ENCODE data around the gene CRHR1. TPM values are rescaled to one million over a fixed set of nuclear protein-coding genes. Genes with fewer than 3 reads are reported as not detected.

The CRHR1 gene
- total RNA-seq, 1 experiment from 2014 or later = 0.15 TPM

DNA sequence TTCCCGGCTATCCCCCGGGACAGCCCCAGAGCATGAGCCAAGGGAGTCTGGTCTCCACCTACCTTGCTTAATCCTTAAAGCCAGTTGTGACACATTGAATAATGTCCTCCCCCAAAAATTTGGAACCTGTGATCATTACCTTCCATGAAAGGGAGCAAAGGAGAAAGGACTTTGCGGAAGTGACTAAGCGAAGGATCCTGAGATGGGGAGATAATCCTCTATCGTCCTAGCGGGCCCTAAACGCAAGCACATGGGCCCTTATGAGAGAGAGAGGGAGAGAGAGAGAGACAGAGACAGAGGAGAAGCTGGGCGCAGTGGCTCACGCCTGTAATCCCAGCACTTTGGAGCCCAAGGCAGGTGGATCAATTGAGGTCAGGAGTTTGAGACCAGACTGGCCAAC is 70.1 kb downstream of the CRHR1 start:
- no peaks in the 10 kb centered on the region for H3K4me1 ChIP-seq (ENCODE audit: control insufficient read depth, insufficient read depth, low read length)
- ChIA-PET CTCF (interaction anchor here (0.6 kb wide), 1 partner anchor 66 kb away, joined by 3 read pairs; no protein-coding TSS in a partner anchor), POLR2A (no interaction called here)
- TF ChIP-seq SIN3A (IDR thresholded peaks at IDR 0.05; ENCODE audit: borderline replicate concordance, insufficient read depth, low read depth, low read length) = no peak
- TF ChIP-seq CTCF (IDR thresholded peaks at IDR 0.05) = no peak
- no peak for TF ChIP-seq POLR2AphosphoS5 (IDR thresholded peaks at IDR 0.05; ENCODE audit: low read depth, low read length)
- no peak for TF ChIP-seq TCF7L2 (IDR thresholded peaks at IDR 0.05; ENCODE audit: low read depth, low read length)
- TF ChIP-seq, protein P1, sequence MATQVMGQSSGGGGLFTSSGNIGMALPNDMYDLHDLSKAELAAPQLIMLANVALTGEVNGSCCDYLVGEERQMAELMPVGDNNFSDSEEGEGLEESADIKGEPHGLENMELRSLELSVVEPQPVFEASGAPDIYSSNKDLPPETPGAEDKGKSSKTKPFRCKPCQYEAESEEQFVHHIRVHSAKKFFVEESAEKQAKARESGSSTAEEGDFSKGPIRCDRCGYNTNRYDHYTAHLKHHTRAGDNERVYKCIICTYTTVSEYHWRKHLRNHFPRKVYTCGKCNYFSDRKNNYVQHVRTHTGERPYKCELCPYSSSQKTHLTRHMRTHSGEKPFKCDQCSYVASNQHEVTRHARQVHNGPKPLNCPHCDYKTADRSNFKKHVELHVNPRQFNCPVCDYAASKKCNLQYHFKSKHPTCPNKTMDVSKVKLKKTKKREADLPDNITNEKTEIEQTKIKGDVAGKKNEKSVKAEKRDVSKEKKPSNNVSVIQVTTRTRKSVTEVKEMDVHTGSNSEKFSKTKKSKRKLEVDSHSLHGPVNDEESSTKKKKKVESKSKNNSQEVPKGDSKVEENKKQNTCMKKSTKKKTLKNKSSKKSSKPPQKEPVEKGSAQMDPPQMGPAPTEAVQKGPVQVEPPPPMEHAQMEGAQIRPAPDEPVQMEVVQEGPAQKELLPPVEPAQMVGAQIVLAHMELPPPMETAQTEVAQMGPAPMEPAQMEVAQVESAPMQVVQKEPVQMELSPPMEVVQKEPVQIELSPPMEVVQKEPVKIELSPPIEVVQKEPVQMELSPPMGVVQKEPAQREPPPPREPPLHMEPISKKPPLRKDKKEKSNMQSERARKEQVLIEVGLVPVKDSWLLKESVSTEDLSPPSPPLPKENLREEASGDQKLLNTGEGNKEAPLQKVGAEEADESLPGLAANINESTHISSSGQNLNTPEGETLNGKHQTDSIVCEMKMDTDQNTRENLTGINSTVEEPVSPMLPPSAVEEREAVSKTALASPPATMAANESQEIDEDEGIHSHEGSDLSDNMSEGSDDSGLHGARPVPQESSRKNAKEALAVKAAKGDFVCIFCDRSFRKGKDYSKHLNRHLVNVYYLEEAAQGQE (IDR thresholded peaks at IDR 0.05; ENCODE audit: insufficient read depth in 1 of 2, low read depth in 2 of 2, low read length in 1 of 2) = no peak
- no peaks in the 10 kb centered on the region for H3K27me3 ChIP-seq (ENCODE audit: control insufficient read depth, insufficient read depth, low read length)
- intact Hi-C loops (cut with micrococcal nuclease; ENCODE audit: unreplicated experiment) = no loop called here
- H3K27ac ChIP-seq (ENCODE audit: low read length) = no peak overlapping the region
- no peak for ATAC-seq
- no peaks in the 10 kb centered on the region for H3K36me3 ChIP-seq (ENCODE audit: control insufficient read depth, insufficient read depth, low read length)
- no TSS peak for BruUV-seq (replicated peaks)
- no peak for DNase-seq (ENCODE audit: low read depth, low spot score)
- H3K4me3 ChIP-seq (ENCODE audit: low read depth in 2 of 2, low read length in 2 of 2) = no peak overlapping the region
- no peaks in the 10 kb centered on the region for H3K9me3 ChIP-seq (ENCODE audit: control insufficient read depth, insufficient read depth, low read depth, low read length)
- in situ Hi-C loops (cut with HindIII; ENCODE audit: low pct_unique_long_range_greater_than_20kb, low sequenced_read_pairs) = no loop called here

DNA sequence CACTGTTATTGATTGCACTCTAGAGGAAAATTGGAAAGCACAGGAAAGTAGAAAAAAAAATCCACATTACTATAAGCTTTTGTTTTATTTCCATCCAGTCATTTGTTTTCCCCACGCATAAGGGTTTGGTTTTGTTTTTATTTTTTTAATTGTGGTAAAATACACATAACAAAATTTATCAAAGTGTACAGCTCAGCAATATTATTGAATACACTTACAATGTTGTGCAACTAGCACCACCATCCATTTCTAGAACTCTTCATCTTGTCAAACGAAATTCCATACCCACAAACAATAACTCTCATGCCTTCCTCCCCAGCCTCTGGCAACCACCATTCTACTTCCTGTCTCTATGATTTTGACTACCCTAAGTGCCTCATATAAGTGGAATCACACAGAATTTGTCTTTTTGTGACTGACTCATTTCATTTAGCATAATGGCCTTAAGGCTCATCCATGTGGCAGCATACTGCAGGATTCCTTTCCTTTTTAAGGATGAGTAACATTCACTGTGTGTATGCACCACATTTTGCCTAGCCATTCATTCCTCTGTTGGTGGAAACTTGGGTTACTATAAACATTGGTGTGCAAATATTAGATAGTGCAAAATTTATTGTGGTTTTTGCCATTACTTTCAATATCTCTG is 71.7 kb downstream of the CRHR1 start:
- ATAC-seq (no peak), DNase-seq (ENCODE audit: low read depth, low spot score) (no peak)
- Histone ChIP-seq H3K4me1 (ENCODE audit: control insufficient read depth, insufficient read depth, low read length) (no peaks in the 10 kb centered on the region), H3K36me3 (ENCODE audit: control insufficient read depth, insufficient read depth, low read length) (no peaks in the 10 kb centered on the region), H3K27ac (ENCODE audit: low read length) (no peak overlapping the region), H3K27me3 (ENCODE audit: control insufficient read depth, insufficient read depth, low read length) (no peaks in the 10 kb centered on the region), H3K4me3 (ENCODE audit: low read depth in 2 of 2, low read length in 2 of 2) (no peak overlapping the region), H3K9me3 (ENCODE audit: control insufficient read depth, insufficient read depth, low read depth, low read length) (no peaks in the 10 kb centered on the region)
- ChIA-PET CTCF (no interaction called here), POLR2A (no interaction called here)
- TF ChIP-seq, protein P1 (IDR thresholded peaks at IDR 0.05; ENCODE audit: insufficient read depth in 1 of 2, low read depth in 2 of 2, low read length in 1 of 2) = no peak
- TF ChIP-seq POLR2AphosphoS5 (IDR thresholded peaks at IDR 0.05; ENCODE audit: low read depth, low read length) (no peak), TCF7L2 (IDR thresholded peaks at IDR 0.05; ENCODE audit: low read depth, low read length) (no peak), SIN3A (IDR thresholded peaks at IDR 0.05; ENCODE audit: borderline replicate concordance, insufficient read depth, low read depth, low read length) (no peak), CTCF (IDR thresholded peaks at IDR 0.05) (no peak)
- BruUV-seq (replicated peaks) = no TSS peak
- intact Hi-C loops (cut with micrococcal nuclease; ENCODE audit: unreplicated experiment) = no loop called here
- in situ Hi-C loops (cut with HindIII; ENCODE audit: low pct_unique_long_range_greater_than_20kb, low sequenced_read_pairs) = no loop called here

Measured in Panc1 (cell line).